Neural progenitor cell (in vitro differentiated cells): ENCODE results near the gene SHPK.

ENCODE experiments used
- EZH2 ChIP-seq: fragments of 200-600 bp; sonication (generic); IDR thresholded peaks from 2 replicates; pipeline ENCODE4 v1.6.1; 2017; ENCODE audit warnings: antibody characterized with exemption, mild to moderate bottlenecking, moderate library complexity
- TF ChIP-seq, protein P1 (sequence below): fragments of 200-600 bp; sonication (generic); IDR thresholded peaks from 2 replicates; pipeline ENCODE4 v1.5.1; 2017; ENCODE audit warnings: antibody characterized with exemption, mild to moderate bottlenecking

DNA sequence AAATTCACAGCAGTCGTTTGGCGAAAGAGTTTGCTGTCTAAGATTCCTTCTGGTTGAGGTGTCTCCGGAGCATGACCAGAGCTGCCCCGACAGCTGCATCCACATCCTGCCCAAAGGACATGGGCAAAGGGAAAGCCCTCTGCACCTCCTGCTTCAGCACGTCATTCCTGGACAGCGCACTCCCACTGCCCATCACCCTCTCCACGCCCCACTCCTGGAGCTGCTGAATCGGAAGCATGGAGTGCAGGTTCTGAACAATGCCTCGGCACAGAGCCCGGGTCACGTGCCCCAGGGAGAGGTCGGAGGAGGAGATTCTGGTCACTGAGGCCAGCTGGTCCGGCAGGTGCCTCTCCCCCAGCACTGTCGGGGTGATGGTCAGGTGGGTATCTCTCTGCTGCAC, 25.5 kb downstream of the SHPK start:
- TF ChIP-seq, protein P1, sequence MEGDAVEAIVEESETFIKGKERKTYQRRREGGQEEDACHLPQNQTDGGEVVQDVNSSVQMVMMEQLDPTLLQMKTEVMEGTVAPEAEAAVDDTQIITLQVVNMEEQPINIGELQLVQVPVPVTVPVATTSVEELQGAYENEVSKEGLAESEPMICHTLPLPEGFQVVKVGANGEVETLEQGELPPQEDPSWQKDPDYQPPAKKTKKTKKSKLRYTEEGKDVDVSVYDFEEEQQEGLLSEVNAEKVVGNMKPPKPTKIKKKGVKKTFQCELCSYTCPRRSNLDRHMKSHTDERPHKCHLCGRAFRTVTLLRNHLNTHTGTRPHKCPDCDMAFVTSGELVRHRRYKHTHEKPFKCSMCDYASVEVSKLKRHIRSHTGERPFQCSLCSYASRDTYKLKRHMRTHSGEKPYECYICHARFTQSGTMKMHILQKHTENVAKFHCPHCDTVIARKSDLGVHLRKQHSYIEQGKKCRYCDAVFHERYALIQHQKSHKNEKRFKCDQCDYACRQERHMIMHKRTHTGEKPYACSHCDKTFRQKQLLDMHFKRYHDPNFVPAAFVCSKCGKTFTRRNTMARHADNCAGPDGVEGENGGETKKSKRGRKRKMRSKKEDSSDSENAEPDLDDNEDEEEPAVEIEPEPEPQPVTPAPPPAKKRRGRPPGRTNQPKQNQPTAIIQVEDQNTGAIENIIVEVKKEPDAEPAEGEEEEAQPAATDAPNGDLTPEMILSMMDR, result no peak
- TF ChIP-seq EZH2, result no peak
